ENCODE measurements around the gene SMYD3. TPM values are rescaled to one million over a fixed set of nuclear protein-coding genes. Genes with fewer than 3 reads are reported as not detected.

Gene SMYD3
- total RNA-seq, 1 experiment from 2014 or later = 29.6 TPM

- Histone ChIP-seq H3K9me2 (ENCODE audit: insufficient read depth) (no peaks in the 10 kb centered on the region), H3K4me3 (no peak overlapping the region), H3K36me3 (ENCODE audit: low read depth) (no peaks in the 10 kb centered on the region), H3K4me1 (replicated peaks; ENCODE audit: insufficient read depth) (no peaks in the 10 kb centered on the region), H3K27me3 (ENCODE audit: insufficient read depth, low read depth) (no peaks in the 10 kb centered on the region), H3K27ac (no peak overlapping the region), H4K20me1 (ENCODE audit: insufficient read depth) (no peaks in the 10 kb centered on the region), H3F3A (ENCODE audit: insufficient read depth, low read depth) (no peaks in the 10 kb centered on the region), H2AFZ (no peak overlapping the region), H3K79me2 (ENCODE audit: low read depth) (no peaks in the 10 kb centered on the region), H3K9me3 (ENCODE audit: insufficient read depth, low read depth) (no peaks in the 10 kb centered on the region), H3K4me2 (no peak overlapping the region)
- no TSS peak for BruUV-seq (replicated peaks)
- TF ChIP-seq, protein P1, sequence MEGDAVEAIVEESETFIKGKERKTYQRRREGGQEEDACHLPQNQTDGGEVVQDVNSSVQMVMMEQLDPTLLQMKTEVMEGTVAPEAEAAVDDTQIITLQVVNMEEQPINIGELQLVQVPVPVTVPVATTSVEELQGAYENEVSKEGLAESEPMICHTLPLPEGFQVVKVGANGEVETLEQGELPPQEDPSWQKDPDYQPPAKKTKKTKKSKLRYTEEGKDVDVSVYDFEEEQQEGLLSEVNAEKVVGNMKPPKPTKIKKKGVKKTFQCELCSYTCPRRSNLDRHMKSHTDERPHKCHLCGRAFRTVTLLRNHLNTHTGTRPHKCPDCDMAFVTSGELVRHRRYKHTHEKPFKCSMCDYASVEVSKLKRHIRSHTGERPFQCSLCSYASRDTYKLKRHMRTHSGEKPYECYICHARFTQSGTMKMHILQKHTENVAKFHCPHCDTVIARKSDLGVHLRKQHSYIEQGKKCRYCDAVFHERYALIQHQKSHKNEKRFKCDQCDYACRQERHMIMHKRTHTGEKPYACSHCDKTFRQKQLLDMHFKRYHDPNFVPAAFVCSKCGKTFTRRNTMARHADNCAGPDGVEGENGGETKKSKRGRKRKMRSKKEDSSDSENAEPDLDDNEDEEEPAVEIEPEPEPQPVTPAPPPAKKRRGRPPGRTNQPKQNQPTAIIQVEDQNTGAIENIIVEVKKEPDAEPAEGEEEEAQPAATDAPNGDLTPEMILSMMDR (conservative IDR thresholded peaks at IDR 0.05) = no peak
- no peak for TF ChIP-seq EZH2 (IDR thresholded peaks at IDR 0.05; ENCODE audit: low read depth)
- intact Hi-C loops (cut with micrococcal nuclease; ENCODE audit: unreplicated experiment) = no loop called here
- no peak for DNase-seq
- CTCF ChIA-PET = no interaction called here
- POLR2A ChIA-PET (ENCODE audit: unreplicated experiment) = no interaction called here
These were observed 81.2 kb downstream of the SMYD3 start for GRCh38 chr1:246425895-246426294.

- TF ChIP-seq, protein P1 (conservative IDR thresholded peaks at IDR 0.05) = no peak
- TF ChIP-seq EZH2 (IDR thresholded peaks at IDR 0.05; ENCODE audit: low read depth) = no peak
- Histone ChIP-seq H3K9me2 (ENCODE audit: insufficient read depth) (no peaks in the 10 kb centered on the region), H3K27me3 (ENCODE audit: insufficient read depth, low read depth) (no peaks in the 10 kb centered on the region), H3K36me3 (ENCODE audit: low read depth) (no peaks in the 10 kb centered on the region), H3F3A (ENCODE audit: insufficient read depth, low read depth) (no peaks in the 10 kb centered on the region), H3K4me3 (no peak overlapping the region), H3K4me1 (replicated peaks; ENCODE audit: insufficient read depth) (no peaks in the 10 kb centered on the region), H4K20me1 (ENCODE audit: insufficient read depth) (no peaks in the 10 kb centered on the region), H2AFZ (no peak overlapping the region), H3K4me2 (no peak overlapping the region), H3K27ac (no peak overlapping the region), H3K9me3 (ENCODE audit: insufficient read depth, low read depth) (no peaks in the 10 kb centered on the region), H3K79me2 (ENCODE audit: low read depth) (no peaks in the 10 kb centered on the region)
- intact Hi-C loops (cut with micrococcal nuclease; ENCODE audit: unreplicated experiment) = no loop called here
- no TSS peak for BruUV-seq (replicated peaks)
- ChIA-PET POLR2A (ENCODE audit: unreplicated experiment) (no interaction called here), CTCF (interaction anchor here (0.5 kb wide), 1 partner anchor 716 kb away, joined by 3 read pairs; no protein-coding TSS in a partner anchor)
- DNase-seq = no peak
These were observed 81.8 kb downstream of the SMYD3 start for GRCh38 chr1:246425139-246425794.

- no peaks in the 10 kb centered on the region for H3F3A ChIP-seq (ENCODE audit: insufficient read depth, low read depth)
- H3K27me3 ChIP-seq (ENCODE audit: insufficient read depth, low read depth) = no peaks in the 10 kb centered on the region
- H3K9me3 ChIP-seq (ENCODE audit: insufficient read depth, low read depth) = no peaks in the 10 kb centered on the region
- intact Hi-C loops (cut with micrococcal nuclease; ENCODE audit: unreplicated experiment) = no loop called here
- POLR2A ChIA-PET (ENCODE audit: unreplicated experiment) = no interaction called here
- no peaks in the 10 kb centered on the region for H4K20me1 ChIP-seq (ENCODE audit: insufficient read depth)
- H3K9me2 ChIP-seq (ENCODE audit: insufficient read depth) = no peaks in the 10 kb centered on the region
- no peak overlapping the region for H2AFZ ChIP-seq
- H3K27ac ChIP-seq = no peak overlapping the region
- BruUV-seq (replicated peaks) = no TSS peak
- CTCF ChIA-PET = no interaction called here
- H3K79me2 ChIP-seq (ENCODE audit: low read depth) = no peaks in the 10 kb centered on the region
- no peak overlapping the region for H3K4me2 ChIP-seq
- TF ChIP-seq EZH2 (IDR thresholded peaks at IDR 0.05; ENCODE audit: low read depth) = no peak
- TF ChIP-seq, protein P1 (conservative IDR thresholded peaks at IDR 0.05) = no peak
- no peaks in the 10 kb centered on the region for H3K4me1 ChIP-seq (replicated peaks; ENCODE audit: insufficient read depth)
- H3K4me3 ChIP-seq = no peak overlapping the region
- H3K36me3 ChIP-seq (ENCODE audit: low read depth) = no peaks in the 10 kb centered on the region
- no peak for DNase-seq
These were observed 86.8 kb downstream of the SMYD3 start for GRCh38 chr1:246420300-246420699.
